Measurements from ENCODE around the gene ZNF821. TPM values are rescaled to one million over a fixed set of nuclear protein-coding genes. Genes with fewer than 3 reads are reported as not detected.

The ZNF821 gene
- total RNA-seq, 4 donors from 2014 or later, result 2.5 to 8.2 (median 4.0) TPM

DNA sequence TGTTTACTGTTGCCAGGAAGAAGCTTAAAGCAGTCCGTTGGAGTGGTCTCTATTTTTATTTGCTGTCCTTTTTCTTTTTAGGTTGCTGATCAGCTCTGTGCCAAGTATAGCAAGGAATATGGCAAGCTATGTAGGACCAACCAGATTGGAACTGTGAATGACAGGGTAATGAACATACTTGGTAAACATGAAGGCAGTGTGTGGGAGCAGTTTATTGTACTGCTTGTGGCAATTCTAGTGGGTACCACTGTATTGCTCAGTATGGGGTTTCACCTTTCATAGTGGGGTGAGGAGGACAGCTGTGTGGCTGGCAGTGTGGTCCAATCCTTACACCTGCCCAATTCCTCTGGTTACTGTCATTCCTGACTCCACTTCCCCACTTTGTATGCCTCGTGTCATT is 36.7 kb upstream of the ZNF821 start:
- 57 to 86% methylated on average over 2 of the region's 2 CpGs for WGBS, 2 donors
- no peak overlapping the region for H3K27ac ChIP-seq
- no peak overlapping the region for H3K4me3 ChIP-seq
- intact Hi-C loops (cut with DNase I), result no loop called here
- TF ChIP-seq POLR2A (IDR thresholded peaks at IDR 0.05), result no peak
- TF ChIP-seq CTCF (IDR thresholded peaks at IDR 0.05), result no peak
- H3K36me3 ChIP-seq, result peaks cover 43 to 100% (median 64%) of the 10 kb centered on the region in 3 donors
- DNase-seq, result no peak
- peaks cover 0 to 29% (median 5%) of the 10 kb centered on the region in 3 donors for H3K4me1 ChIP-seq
- peaks cover 0 to 12% (median 0%) of the 10 kb centered on the region in 3 donors for H3K9me3 ChIP-seq
- no peaks in the 10 kb centered on the region for H3K27me3 ChIP-seq

GRCh38 chr16:71919035-71919434 is 35.1 kb upstream of the ZNF821 start:
- H3K4me1 ChIP-seq, result peaks cover 0 to 45% (median 17%) of the 10 kb centered on the region in 3 donors
- TF ChIP-seq CTCF (IDR thresholded peaks at IDR 0.05) (no peak), POLR2A (IDR thresholded peaks at IDR 0.05) (no peak)
- DNase-seq, result no peak
- no peak overlapping the region for H3K4me3 ChIP-seq
- H3K9me3 ChIP-seq, result peaks cover 0 to 12% (median 0%) of the 10 kb centered on the region in 3 donors
- no peak overlapping the region for H3K27ac ChIP-seq
- 79 to 82% methylated on average over 3 of the region's 3 CpGs for WGBS, 2 donors
- intact Hi-C loops (cut with DNase I), result no loop called here
- H3K27me3 ChIP-seq, result no peaks in the 10 kb centered on the region
- peaks cover 38 to 90% (median 51%) of the 10 kb centered on the region in 3 donors for H3K36me3 ChIP-seq

GRCh38 chr16:71917900-71918299 is 33.9 kb upstream of the ZNF821 start:
- Histone ChIP-seq H3K4me1 (peaks cover 0 to 56% (median 17%) of the 10 kb centered on the region in 3 donors), H3K36me3 (peaks cover 29 to 78% (median 41%) of the 10 kb centered on the region in 3 donors), H3K27me3 (no peaks in the 10 kb centered on the region), H3K9me3 (peaks cover 0 to 12% (median 0%) of the 10 kb centered on the region in 3 donors), H3K4me3 (no peak overlapping the region), H3K27ac (no peak overlapping the region)
- no peak for DNase-seq
- intact Hi-C loops (cut with DNase I), result no loop called here
- TF ChIP-seq CTCF (IDR thresholded peaks at IDR 0.05) (no peak), POLR2A (IDR thresholded peaks at IDR 0.05) (no peak)
- 60 to 63% methylated on average over 6 of the region's 6 CpGs for WGBS, 2 donors

GRCh38 chr16:71916397-71916920 is 32.5 kb upstream of the ZNF821 start:
- H3K27me3 ChIP-seq, result no peaks in the 10 kb centered on the region
- intact Hi-C loops (cut with DNase I), result no loop called here
- no peak for TF ChIP-seq CTCF (IDR thresholded peaks at IDR 0.05)
- TF ChIP-seq POLR2A (IDR thresholded peaks at IDR 0.05), result no peak
- peaks cover 0 to 56% (median 17%) of the 10 kb centered on the region in 3 donors for H3K4me1 ChIP-seq
- H3K4me3 ChIP-seq, result no peak overlapping the region
- 87 to 88% methylated on average over 11 of the region's 11 CpGs for WGBS, 2 donors
- no peak for DNase-seq
- peaks cover 0 to 12% (median 0%) of the 10 kb centered on the region in 3 donors for H3K9me3 ChIP-seq
- H3K36me3 ChIP-seq, result peaks cover 16 to 64% (median 28%) of the 10 kb centered on the region in 3 donors
- no peak overlapping the region for H3K27ac ChIP-seq

DNA sequence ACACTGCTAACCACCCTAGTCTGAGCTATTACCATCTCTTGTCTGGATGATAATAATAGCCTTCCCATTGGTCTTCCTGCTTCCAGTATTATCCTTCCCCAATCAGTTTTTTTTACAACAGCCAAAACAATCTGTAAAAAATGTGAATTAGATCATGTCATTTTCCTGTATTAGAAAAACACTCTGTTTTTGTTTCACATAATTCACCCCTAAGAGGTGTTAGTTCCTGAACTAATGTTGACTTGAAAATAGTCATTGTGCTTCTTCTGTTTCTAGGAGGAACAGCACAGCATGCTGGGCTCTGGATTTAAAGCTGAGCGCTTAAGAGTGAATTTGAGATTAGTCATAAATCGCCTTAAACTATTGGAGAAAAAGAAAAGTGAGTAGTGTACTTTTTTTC is 31.4 kb upstream of the ZNF821 start:
- H3K4me3 ChIP-seq, result no peak overlapping the region
- H3K27ac ChIP-seq, result no peak overlapping the region
- H3K36me3 ChIP-seq, result peaks cover 7 to 53% (median 20%) of the 10 kb centered on the region in 3 donors
- WGBS, 2 donors, result 90 to 94% methylated on average over 2 of the region's 2 CpGs
- no peaks in the 10 kb centered on the region for H3K27me3 ChIP-seq
- TF ChIP-seq CTCF (IDR thresholded peaks at IDR 0.05), result no peak
- TF ChIP-seq POLR2A (IDR thresholded peaks at IDR 0.05), result no peak
- no peak for DNase-seq
- H3K9me3 ChIP-seq, result peaks cover 0 to 12% (median 0%) of the 10 kb centered on the region in 3 donors
- H3K4me1 ChIP-seq, result peaks cover 0 to 67% (median 18%) of the 10 kb centered on the region in 3 donors
- intact Hi-C loops (cut with DNase I), result no loop called here

Data from esophagus squamous epithelium (tissue), 5 donors.